Endothelial cell of umbilical vein (primary cell): ENCODE results near the gene UGT2A3. TPM values are rescaled to one million over a fixed set of nuclear protein-coding genes. Genes with fewer than 3 reads are reported as not detected.

Experiments used
- BruUV-seq: library from RNA; stranded (reverse); fragments of 400-500 nt; replicated peaks from 2 replicates; lab custom pipeline; 2021; lab: Mats Ljungman, UMichigan
- CTCF ChIA-PET: fragments of 300-600, 350-600 bp; sonication (Branson Sonifier 250); formaldehyde crosslinking; loops from one replicate; lab custom pipeline; 2021; ENCODE audit warnings: antibody characterized with exemption, inconsistent platforms; lab: Charles Lee
- POLR2A ChIA-PET: fragments of 300-600, 350-600 bp; sonication (Branson Sonifier 250); formaldehyde crosslinking; loops from one replicate; lab custom pipeline; 2021; ENCODE audit warnings: antibody characterized with exemption, inconsistent platforms; lab: Charles Lee
- DNase-seq: peaks from one replicate; pipeline ENCODE4 v3.0.0-alpha.2; 2011; ENCODE audit warnings: low read depth, low spot score
- FAIRE-seq: peaks from 2 replicates; lab custom pipeline; 2011; peaks lifted over from hg19 to GRCh38; lab: Jason Lieb, UNC
- H2AFZ ChIP-seq: 2 replicates; pipeline ENCODE4 v1.6.0; 2012; ENCODE audit warnings: low read depth, low read length, control low read depth, inconsistent platforms
- H3K27ac ChIP-seq: 2 replicates; pipeline ENCODE4 v1.5.1; 2011; ENCODE audit warnings: low read depth, mild to moderate bottlenecking, control low read depth, low read length, moderate library complexity; ENCODE audit not compliant: insufficient read depth
- H3K27me3 ChIP-seq, 2 experiments: 2 replicates each; pipeline versions ENCODE4 v1.6.0 to v1.6.1; 2011; ENCODE audit warnings: low read length in 2 of 2, mixed read lengths in 1 of 2; ENCODE audit not compliant: control insufficient read depth in 2 of 2, insufficient read depth in 2 of 2
- H3K36me3 ChIP-seq, 2 experiments: 2 replicates in 1 of 2; 3 replicates in 1 of 2; pipeline ENCODE4 v1.5.1; 2011; ENCODE audit warnings: low read length in 2 of 2, mild to moderate bottlenecking in 1 of 2, moderate library complexity in 1 of 2; ENCODE audit not compliant: control insufficient read depth in 2 of 2, insufficient read depth in 2 of 2; ENCODE audit errors: extremely low read depth in 1 of 2
- H3K4me1 ChIP-seq: 3 replicates; pipeline ENCODE4 v1.5.1; 2011; ENCODE audit warnings: mild to moderate bottlenecking, low read length; ENCODE audit not compliant: control insufficient read depth, insufficient read depth; ENCODE audit errors: extremely low read depth
- H3K4me2 ChIP-seq: 2 replicates; pipeline ENCODE4 v1.6.1; 2011; ENCODE audit warnings: low read length, control low read depth, mixed read lengths; ENCODE audit not compliant: insufficient read depth
- H3K4me3 ChIP-seq, 3 experiments: fragments of 200-600 bp in 1 of 3; sonication (generic), shearing (Covaris generic) in 1 of 3; replicated peaks in 1 of 3; 2 replicates each; pipeline ENCODE4 v1.5.1; 2011 to 2016; ENCODE audit warnings: control low read depth in 3 of 3, low read length in 3 of 3, mild to moderate bottlenecking in 2 of 3, inconsistent platforms in 1 of 3, low read depth in 1 of 3, moderate library complexity in 1 of 3; ENCODE audit not compliant: insufficient read depth in 1 of 3
- H3K79me2 ChIP-seq: 2 replicates; pipeline ENCODE4 v1.6.0; 2012; ENCODE audit warnings: low read length, inconsistent platforms; ENCODE audit not compliant: control insufficient read depth, insufficient read depth
- H3K9ac ChIP-seq: replicated peaks from 2 replicates; pipeline ENCODE3; 2011; ENCODE audit warnings: low read length, control low read depth; ENCODE audit not compliant: insufficient read depth; ENCODE audit errors: extremely low read depth
- H3K9me1 ChIP-seq: replicated peaks from 3 replicates; pipeline ENCODE4 v1.6.0; 2011; ENCODE audit warnings: mild to moderate bottlenecking, low read length; ENCODE audit not compliant: control insufficient read depth, insufficient read depth; ENCODE audit errors: extremely low read depth
- H3K9me3 ChIP-seq: replicated peaks from 2 replicates; pipeline ENCODE4 v1.5.1; 2012; ENCODE audit warnings: low read length, inconsistent platforms; ENCODE audit not compliant: control insufficient read depth, insufficient read depth
- H4K20me1 ChIP-seq: replicated peaks from 2 replicates; pipeline ENCODE3; 2011; ENCODE audit warnings: mild to moderate bottlenecking, low read length; ENCODE audit not compliant: control insufficient read depth, insufficient read depth; ENCODE audit errors: extremely low read depth
- CTCF ChIP-seq, 2 donors: IDR thresholded peaks; 1 replicate in 1 of 2; 2 replicates in 1 of 2; pipeline ENCODE4 v1.5.1; 2011; ENCODE audit warnings: low read length in 2 of 2, mild to moderate bottlenecking in 2 of 2, moderate library complexity in 2 of 2, control low read depth in 1 of 2, inconsistent platforms in 1 of 2, low read depth in 1 of 2; ENCODE audit not compliant: insufficient read depth in 1 of 2; ENCODE audit errors: extremely low read depth in 1 of 2
- FOS ChIP-seq: IDR thresholded peaks from 2 replicates; pipeline ENCODE4 v1.6.1; 2011; ENCODE audit warnings: mild to moderate bottlenecking, low read length, moderate library complexity, borderline replicate concordance; ENCODE audit not compliant: insufficient read depth
- GATA2 ChIP-seq: IDR thresholded peaks from 2 replicates; pipeline ENCODE4 v1.7.0; 2011; ENCODE audit warnings: low read depth, mild to moderate bottlenecking, moderate library complexity, mixed read lengths, low read length; ENCODE audit not compliant: insufficient read length, insufficient read depth
- JUN ChIP-seq: IDR thresholded peaks from 2 replicates; pipeline ENCODE4 v1.6.1; 2011; ENCODE audit warnings: borderline replicate concordance, low read depth; ENCODE audit not compliant: insufficient read length, insufficient read depth
- MAX ChIP-seq: IDR thresholded peaks from 2 replicates; pipeline ENCODE4 v1.6.1; 2011; ENCODE audit not compliant: insufficient read depth, insufficient read length
- MYC ChIP-seq: IDR thresholded peaks from one replicate; pipeline ENCODE4 v1.6.1; 2011; ENCODE audit warnings: mild to moderate bottlenecking, low read depth, low read length
- POLR2A ChIP-seq: IDR thresholded peaks from 2 replicates; pipeline ENCODE4 v1.6.1; 2012; ENCODE audit warnings: low read depth, mild to moderate bottlenecking, control low read depth, low read length
- dilution Hi-C: fragments of 300-500 bp; cut with MboI; formaldehyde crosslinking; loops from one replicate; pipeline ENCODE4 v1.15.0; 2019; ENCODE audit warnings: low sequenced_read_pairs; ENCODE audit not compliant: extremely low pct_ligation_motif_present
- intact Hi-C: fragments of 100-400 bp; cut with micrococcal nuclease; formaldehyde crosslinking; loops from one replicate; pipeline ENCODE4 v1.10.0; 2022
- polyA plus RNA-seq, 4 experiments: library from polyadenylated mRNA; depleted of rRNA in 3 of 4; stranded (reverse) in 3 of 4; unstranded in 1 of 4; fragments of >200 nt; gene quantifications; 2 replicates each; pipeline versions ENCODE4 v1.2.1 to v1.2.3, GENCODE V29; 2011 to 2012; ENCODE audit warnings: missing spikeins in 1 of 4
- small RNA-seq: library from RNA; depleted of rRNA; stranded (forward); fragments of <200 nt; gene quantifications from one replicate; pipeline ENCODE3, GENCODE V24; 2012; ENCODE audit warnings: low replicate concordance, low read depth; ENCODE audit not compliant: insufficient read depth, insufficient read length
- total RNA-seq: library from RNA; stranded (reverse); gene quantifications from 2 replicates; pipeline ENCODE4 v1.2.3, GENCODE V29; 2021

The UGT2A3 gene
- total and polyA plus RNA-seq, 2 donors (not counting 3 experiments of a cell fraction or from before 2014, with no cell fraction given) = not detected

GRCh38 chr4:68885545-68885944, 66.1 kb downstream of the UGT2A3 start:
- Histone ChIP-seq H3K4me2 (no peak overlapping the region), H3K4me3 (no peak overlapping the region), H3K4me1 (no peaks in the 10 kb centered on the region), H3K9me3 (no peaks in the 10 kb centered on the region), H3K9me1 (no peaks in the 10 kb centered on the region), H3K27ac (no peak overlapping the region), H4K20me1 (no peaks in the 10 kb centered on the region), H3K9ac (no peak overlapping the region), H3K27me3 (no peaks in the 10 kb centered on the region), H2AFZ (no peak overlapping the region), H3K36me3 (no peaks in the 10 kb centered on the region), H3K79me2 (no peaks in the 10 kb centered on the region)
- intact Hi-C loops = no loop called here
- CTCF ChIA-PET = no interaction called here
- dilution Hi-C loops = no loop called here
- BruUV-seq = no TSS peak
- DNase-seq (no peak), FAIRE-seq (no peak)
- TF ChIP-seq MAX = no peak
- TF ChIP-seq CTCF (IDR thresholded peaks at IDR 0.05; ENCODE audit: extremely low read depth in 1 of 2, insufficient read depth in 1 of 2, low read depth in 1 of 2, low read length in 2 of 2) = no peak
- TF ChIP-seq FOS = no peak
- no peak for TF ChIP-seq JUN
- POLR2A ChIA-PET = no interaction called here

GRCh38 chr4:68883870-68884269, 67.7 kb downstream of the UGT2A3 start:
- Histone ChIP-seq H3K4me2 (no peak overlapping the region), H3K27ac (no peak overlapping the region), H3K9ac (no peak overlapping the region), H3K36me3 (no peaks in the 10 kb centered on the region), H3K9me1 (no peaks in the 10 kb centered on the region), H3K9me3 (no peaks in the 10 kb centered on the region), H2AFZ (no peak overlapping the region), H3K27me3 (no peaks in the 10 kb centered on the region), H3K79me2 (no peaks in the 10 kb centered on the region), H3K4me1 (no peaks in the 10 kb centered on the region), H4K20me1 (no peaks in the 10 kb centered on the region), H3K4me3 (no peak overlapping the region)
- ChIA-PET POLR2A (no interaction called here), CTCF (no interaction called here)
- dilution Hi-C loops (no loop called here), intact Hi-C loops (no loop called here)
- DNase-seq (no peak), FAIRE-seq (no peak)
- TF ChIP-seq MAX (no peak), POLR2A (no peak), JUN (no peak), FOS (no peak), MYC (no peak), GATA2 (no peak)
- no TSS peak for BruUV-seq

Small RNA genes within 50 kb of the gene (small RNA-seq; reads per million reads assigned to genes)
- gene AC021146.3 (not detected), gene AC021146.6 (not detected)

Other genes starting within 250 kb of the UGT2A3 start
- not detected in 2 replicates for gene UGT2B10, start 135.8 kb downstream of the UGT2A3 start, total RNA-seq
- gene UGT2B10, start 135.8 kb downstream of the UGT2A3 start, polyA plus RNA-seq = not detected in 2 replicates
- gene UGT2B7, start 144.7 kb upstream of the UGT2A3 start, total RNA-seq = not detected in 2 replicates
- gene UGT2B7, start 144.7 kb upstream of the UGT2A3 start, polyA plus RNA-seq = not detected in 2 replicates